ENCODE data around the gene DAPK1.
"Not testable (repeated sequence)": the region's sequence is repeated elsewhere in the genome, so short reads cannot be mapped to it uniquely, and the experiment has no call there.

DAPK1 gene

DNA sequence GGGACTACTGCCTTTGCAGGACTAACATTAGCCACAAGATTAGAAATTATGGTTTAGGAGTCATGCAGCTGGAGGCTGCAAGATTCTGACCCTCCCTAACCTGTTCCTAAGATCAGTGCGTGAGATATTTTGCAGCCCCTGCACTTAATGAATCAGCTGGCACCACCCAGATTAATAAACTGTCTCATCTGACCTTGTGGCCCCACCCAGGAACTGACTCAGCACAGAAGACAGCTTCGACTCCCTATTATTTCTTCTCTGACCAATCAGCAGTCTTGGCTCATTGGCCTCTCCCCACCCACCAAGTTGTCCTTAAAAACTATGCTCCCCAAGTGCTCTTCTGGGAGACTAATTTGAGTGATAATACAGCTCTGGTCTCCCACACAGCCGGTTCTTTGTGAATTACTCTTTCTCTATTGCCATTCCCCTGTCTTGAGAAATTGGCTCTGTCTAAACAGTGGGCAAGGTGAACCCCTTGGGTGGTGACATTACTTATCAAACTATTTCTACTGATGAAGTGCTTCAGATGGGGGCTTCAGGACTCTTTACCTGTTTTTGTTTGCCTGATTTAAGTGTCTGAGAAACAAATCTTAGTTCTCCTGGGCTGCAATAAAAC is 245.3 kb downstream of the DAPK1 start:
- DNase-seq (ENCODE audit: low read depth) = no peak

- DNase-seq (ENCODE audit: low read depth) = not testable (repeated sequence)
Observed at GRCh38 chr9:87744247-87744646, 246.6 kb downstream of the DAPK1 start.

DNA sequence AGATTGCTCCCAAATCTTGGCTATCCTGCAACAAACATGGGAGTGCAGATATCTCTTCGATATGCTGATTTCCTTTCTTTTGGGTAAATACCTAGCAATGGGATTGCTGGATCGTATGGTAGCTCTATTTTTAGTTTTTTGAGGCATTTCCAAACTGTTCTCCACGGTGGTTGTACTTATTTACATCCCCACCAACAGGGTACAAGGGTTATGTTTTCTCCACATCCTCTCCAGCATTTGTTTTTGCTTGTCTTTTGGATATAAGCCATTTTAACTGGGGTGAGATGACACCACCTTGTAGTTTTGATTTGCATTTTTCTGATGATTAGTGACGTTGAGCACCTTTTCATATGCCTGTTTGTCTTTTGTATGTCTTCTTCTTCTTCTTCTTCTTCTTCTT is 248.5 kb downstream of the DAPK1 start:
- no peak for DNase-seq (ENCODE audit: low read depth)

DNA sequence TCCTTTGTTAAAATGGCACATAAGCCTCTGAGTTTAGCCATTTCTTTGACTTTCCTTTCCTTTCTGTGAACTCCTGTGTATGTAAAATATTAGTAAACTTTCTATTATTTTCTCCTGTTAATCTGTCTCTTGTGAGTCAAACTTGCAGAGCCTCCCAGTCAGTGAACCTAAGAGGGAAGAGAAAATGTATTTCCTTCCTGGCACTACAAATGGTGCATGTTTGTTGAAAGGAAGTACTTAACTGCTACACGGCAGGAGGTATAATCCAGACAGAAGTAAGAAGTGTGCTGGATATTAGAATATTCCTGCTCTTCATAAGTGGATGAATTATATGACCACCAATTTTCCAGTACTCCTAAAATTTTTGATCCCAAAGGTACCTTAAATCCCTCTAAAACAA is 251.2 kb downstream of the DAPK1 start:
- no peak for DNase-seq (ENCODE audit: low read depth)

DNA sequence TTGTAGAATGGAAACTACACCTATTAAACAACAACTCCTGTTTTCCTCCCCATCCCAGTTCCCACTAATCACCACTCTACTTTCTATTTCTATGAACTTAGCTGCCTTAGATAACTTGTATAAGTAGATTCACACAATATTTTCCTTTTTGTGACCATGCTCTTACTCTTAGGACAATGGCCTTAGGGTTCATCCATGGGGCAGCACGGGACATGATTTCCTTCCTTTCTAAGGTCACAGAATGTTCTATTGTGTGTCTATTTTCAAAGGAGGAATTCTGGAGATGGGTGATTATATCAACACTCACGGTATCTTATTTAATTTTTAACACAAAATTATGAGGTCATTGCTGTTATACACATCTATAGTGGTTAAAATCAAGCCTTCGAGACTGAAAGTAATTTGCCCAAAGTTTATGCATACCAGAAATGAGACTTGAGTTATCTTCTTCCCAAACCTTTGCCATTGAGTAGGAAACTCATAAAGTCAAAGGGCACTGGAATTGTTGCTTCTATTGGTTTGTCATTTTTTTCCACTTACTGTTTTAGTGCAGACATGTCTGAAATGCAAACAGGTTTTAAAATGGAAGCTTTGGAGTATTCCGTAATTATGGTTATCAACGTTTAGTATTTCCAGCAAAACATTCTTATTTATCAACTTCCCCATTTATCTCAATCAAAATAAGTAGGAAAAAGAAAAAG is 251.8 kb downstream of the DAPK1 start:
- no peak for DNase-seq (ENCODE audit: low read depth)

DNA sequence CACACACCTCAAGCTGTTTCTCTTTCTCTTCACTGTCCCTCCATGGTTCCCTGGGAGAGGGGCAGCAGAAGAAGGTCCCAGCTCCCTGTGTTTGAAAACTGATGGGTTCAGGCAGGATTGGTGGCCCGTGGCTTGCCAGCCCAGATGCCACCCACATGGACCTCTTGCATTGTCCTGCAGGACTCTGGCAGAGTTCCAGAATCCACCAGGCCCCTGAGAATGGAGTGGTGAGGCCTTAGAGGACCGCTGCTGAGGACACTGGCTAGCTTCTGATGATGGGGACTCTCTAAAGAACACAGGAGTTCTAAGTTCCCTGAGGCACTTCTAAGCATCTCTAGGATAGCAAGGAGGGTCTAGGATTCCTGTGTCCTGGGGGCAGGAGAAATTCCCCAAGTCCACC is 253.1 kb downstream of the DAPK1 start:
- no peak for DNase-seq (ENCODE audit: low read depth)

DNA sequence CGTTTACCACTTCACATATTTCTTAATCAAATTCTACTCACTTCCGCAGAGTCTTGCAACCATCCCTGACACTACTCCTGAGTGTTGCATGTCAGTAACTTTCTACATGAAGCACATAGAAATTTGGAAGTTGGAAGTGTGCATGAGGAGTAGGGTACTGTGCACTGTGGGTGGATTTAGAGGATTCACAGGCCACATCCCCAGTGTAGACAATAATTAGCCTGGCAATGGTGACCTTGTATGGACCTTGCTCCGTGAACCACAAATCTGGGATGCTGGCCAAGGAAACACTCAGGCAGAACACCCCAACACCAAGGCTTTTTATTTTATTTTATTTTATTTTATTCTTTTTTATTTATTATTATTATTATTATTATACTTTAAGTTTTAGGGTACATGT is 253.8 kb downstream of the DAPK1 start:
- DNase-seq (ENCODE audit: low read depth) = no peak

DNA sequence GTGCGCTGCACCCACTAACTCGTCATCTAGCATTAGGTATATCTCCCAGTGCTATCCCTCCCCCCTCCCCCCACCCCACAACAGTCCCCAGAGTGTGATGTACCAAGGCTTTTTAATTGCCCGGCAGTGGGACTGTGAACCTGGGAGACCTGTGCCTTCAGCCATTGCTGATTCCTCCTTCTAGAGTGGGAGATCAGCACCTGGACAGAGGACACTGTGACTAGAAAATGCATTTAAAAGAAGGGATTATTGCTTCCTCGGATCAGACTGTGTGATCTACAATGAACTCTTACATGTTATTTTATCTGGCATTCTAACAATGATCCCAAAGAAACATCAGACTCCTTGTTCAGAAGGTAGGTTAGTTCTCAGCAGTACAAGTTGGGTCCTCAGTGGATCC is 254.2 kb downstream of the DAPK1 start:
- no peak for DNase-seq (ENCODE audit: low read depth)

DNA sequence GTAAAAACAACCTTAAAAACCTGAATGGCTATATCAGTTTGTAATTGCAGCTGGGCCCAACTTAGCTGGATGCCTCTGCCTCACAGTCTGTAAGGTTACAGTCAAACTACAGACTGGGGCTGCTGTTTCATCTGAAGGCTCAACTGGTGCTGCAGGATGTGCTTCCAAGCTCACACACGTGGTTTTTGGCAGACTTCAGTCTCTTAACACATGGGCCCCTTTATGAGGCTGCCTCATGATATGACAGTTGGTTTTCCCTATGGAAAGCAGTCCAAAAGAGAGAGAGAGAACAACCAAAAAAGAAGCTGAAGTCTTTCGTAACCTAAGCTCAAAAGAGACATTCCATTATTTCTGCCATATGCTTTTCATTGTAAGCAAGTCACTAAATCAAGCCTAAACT is 255.6 kb downstream of the DAPK1 start:
- no peak for DNase-seq (ENCODE audit: low read depth)

Measured in stromal cell of bone marrow (primary cell).